HG03439 (cell line): Measurements from ENCODE around the gene HNRNPA1L2.
"Not testable (repeated sequence)": the region's sequence is repeated elsewhere in the genome, so short reads cannot be mapped to it uniquely, and the experiment has no call there.

Source experiments
- ATAC-seq: cut with Tn5 transposase; IDR thresholded peaks from one replicate; pipeline ENCODE4 v1.9.1; 2021; ENCODE audit warnings: mild to moderate bottlenecking, moderate library complexity; ENCODE audit not compliant: unreplicated experiment

The HNRNPA1L2 gene

GRCh38 chr13:52644108-52644507 is 1.9 kb downstream of the HNRNPA1L2 start:
- ATAC-seq = no peak

GRCh38 chr13:52646967-52647366 is 4.7 kb downstream of the HNRNPA1L2 start:
- ATAC-seq = no peak

- no peak for ATAC-seq
These were observed 8.5 kb downstream of the HNRNPA1L2 start for GRCh38 chr13:52650731-52651130.

GRCh38 chr13:52651897-52652195 is 9.6 kb downstream of the HNRNPA1L2 start:
- no peak for ATAC-seq

- peak; percentile 96 for ATAC-seq
These were observed 10.2 kb downstream of the HNRNPA1L2 start, which contains the start of gene SUGT1 for GRCh38 chr13:52652196-52652979. TSS of gene SUGT1 (plus strand) at chr13:52652836. CDS start at chr13:52652921, 85 bp downstream.

DNA sequence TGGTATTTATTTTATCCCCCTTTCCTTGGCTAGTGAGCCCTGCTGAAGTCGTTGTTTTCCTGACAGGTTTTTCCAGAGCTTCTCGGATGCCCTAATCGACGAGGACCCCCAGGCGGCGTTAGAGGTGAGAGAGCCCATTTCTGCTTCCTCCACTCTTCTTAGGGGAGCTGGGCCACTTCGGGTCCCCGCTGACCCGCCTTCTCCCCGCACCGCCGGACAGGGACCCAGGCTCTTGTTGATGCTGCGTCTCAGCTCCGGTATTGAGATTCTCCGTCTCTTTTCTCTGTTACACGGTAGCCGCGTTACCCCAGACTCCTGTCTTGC is 10.7 kb downstream of the HNRNPA1L2 start:
- peak; percentile 35 for ATAC-seq

DNA sequence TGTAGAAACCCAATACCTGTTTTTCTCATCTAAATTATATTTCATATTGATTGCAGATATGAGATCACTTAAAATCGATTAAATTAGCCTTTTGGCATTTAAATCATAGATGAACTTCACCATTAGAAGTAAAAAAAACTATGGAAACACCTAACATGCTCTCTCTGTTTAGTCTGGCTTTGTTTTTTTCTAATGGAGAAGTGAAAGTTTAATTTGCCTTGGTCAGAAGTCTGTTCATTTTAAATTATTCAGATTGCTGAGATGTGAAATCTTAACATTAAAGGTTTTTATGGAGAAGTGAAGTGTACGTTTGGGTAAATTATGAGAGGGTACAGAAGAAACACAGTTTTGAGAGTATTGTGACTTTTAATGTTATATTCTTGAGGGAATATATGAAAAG is 17.1 kb downstream of the HNRNPA1L2 start:
- ATAC-seq = no peak

- no peak for ATAC-seq
These were observed 22.0 kb downstream of the HNRNPA1L2 start for GRCh38 chr13:52664272-52664671.

DNA sequence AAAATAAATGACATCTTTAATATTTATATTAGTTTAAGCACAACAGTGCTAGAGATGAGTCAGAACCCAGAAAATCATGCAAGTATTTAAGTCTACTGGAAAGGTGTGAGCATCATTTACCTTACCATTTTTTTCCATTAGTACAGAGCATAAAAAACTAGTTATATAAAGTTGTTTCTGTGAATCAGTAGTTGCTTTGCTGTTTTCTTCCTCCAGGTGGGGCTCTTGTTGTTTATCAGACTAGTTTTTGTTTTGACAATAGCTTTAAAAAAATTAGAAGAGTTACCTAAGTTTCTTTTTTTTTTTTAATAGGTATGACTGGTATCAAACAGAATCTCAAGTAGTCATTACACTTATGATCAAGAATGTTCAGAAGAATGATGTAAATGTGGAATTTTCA is 23.1 kb downstream of the HNRNPA1L2 start:
- ATAC-seq = no peak

- no peak for ATAC-seq
These were observed 27.4 kb downstream of the HNRNPA1L2 start for GRCh38 chr13:52669677-52670076.

DNA sequence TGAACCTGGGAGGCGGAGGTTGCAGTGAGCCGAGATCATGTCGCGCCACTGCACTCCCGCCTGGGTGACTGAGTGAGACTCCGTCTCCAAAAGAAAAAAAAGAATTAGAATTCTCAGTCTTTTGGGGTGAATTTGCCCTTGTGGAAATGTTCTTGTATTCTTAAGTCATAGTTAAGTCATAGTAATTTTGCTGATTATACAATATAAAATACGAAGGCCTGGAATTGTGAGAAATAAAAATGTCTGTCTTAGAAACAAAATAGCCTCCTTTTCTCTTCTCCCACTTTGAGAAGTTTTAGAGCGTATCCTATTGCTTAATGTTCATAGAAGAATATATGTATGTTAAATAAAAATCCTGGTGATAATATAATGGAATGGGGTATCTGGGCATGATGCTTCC is 28.5 kb downstream of the HNRNPA1L2 start:
- ATAC-seq = no peak

GRCh38 chr13:52673465-52673864 is 31.2 kb downstream of the HNRNPA1L2 start:
- no peak for ATAC-seq

- ATAC-seq = no peak
These were observed 35.6 kb downstream of the HNRNPA1L2 start for GRCh38 chr13:52677823-52678222.

DNA sequence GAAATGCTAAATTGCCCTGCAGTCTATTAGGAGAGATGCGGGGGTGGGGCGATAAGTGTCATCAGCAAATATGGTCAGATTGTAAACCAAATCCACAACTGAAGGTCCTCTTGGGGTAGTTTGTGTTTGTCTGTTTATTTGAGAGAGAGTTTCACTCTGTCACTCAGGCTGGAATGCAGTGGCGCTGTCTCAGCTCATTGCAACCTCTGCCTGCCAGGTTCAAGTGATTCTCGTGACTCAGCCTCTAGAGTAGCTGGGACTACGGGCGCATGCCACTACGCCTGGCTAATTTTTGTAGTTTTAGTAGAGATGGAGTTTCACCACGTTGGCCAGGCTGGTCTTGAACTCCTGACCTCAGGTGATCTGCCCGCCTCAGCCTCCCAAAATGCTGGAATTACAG is 43.6 kb downstream of the HNRNPA1L2 start:
- ATAC-seq = not testable (repeated sequence)

GRCh38 chr13:52686376-52686775 is 44.1 kb downstream of the HNRNPA1L2 start:
- ATAC-seq = no peak
